HEK293 (cell line): ENCODE measurements around the gene MYBPH.

Experiments used
- CTCF ChIA-PET: fragments of 350-600 bp; formaldehyde crosslinking; extraction: SDS; loops from one replicate; lab custom pipeline; 2021; ENCODE audit warnings: antibody characterized with exemption; lab: Yijun Ruan, JAX
- POLR2A ChIA-PET: fragments of 300-600 bp; formaldehyde crosslinking; extraction: SDS; loops from one replicate; lab custom pipeline; 2020; ENCODE audit warnings: antibody characterized with exemption, inconsistent platforms; lab: Yijun Ruan, JAX
- H3K27ac ChIP-seq: fragments of 200-500 bp; sonication (Bioruptor generic); 2 replicates; pipeline ENCODE4 v1.5.1; 2014; ENCODE audit warnings: low read depth, low read length, control low read depth, inconsistent platforms; ENCODE audit errors: extremely low read depth
- H3K36me3 ChIP-seq, 2 experiments: fragments of 200-500 bp in 1 of 2; sonication (Bioruptor generic) in 1 of 2; 1 replicate in 1 of 2; 2 replicates in 1 of 2; pipeline ENCODE4 v1.5.1; 2014 to 2017; ENCODE audit warnings: inconsistent platforms in 2 of 2, low read length in 2 of 2; ENCODE audit not compliant: control insufficient read depth in 2 of 2, insufficient read depth in 1 of 2
- H3K4me1 ChIP-seq: fragments of 200-500 bp; sonication (Bioruptor generic); 2 replicates; pipeline ENCODE4 v1.5.1; 2014; ENCODE audit warnings: mild to moderate bottlenecking, low read length, inconsistent platforms; ENCODE audit not compliant: control insufficient read depth, insufficient read depth
- H3K4me3 ChIP-seq: 2 replicates; pipeline ENCODE4 v1.5.1; 2011; ENCODE audit warnings: low read depth, mild to moderate bottlenecking, control low read depth, low read length, moderate library complexity
- H3K9me3 ChIP-seq: fragments of 200-500 bp; sonication (Bioruptor generic); 2 replicates; pipeline ENCODE4 v1.5.1; 2014; ENCODE audit warnings: low read depth, low read length, inconsistent platforms; ENCODE audit not compliant: control insufficient read depth, insufficient read depth
- KLF10 ChIP-seq: fragments of 450-650 bp; IDR thresholded peaks from 2 replicates; pipeline ENCODE4 v1.5.1; 2018; ENCODE audit warnings: missing biosample characterization, mild to moderate bottlenecking, missing genetic modification characterization
- KLF9 ChIP-seq: fragments of 450-650 bp; formaldehyde crosslinking; IDR thresholded peaks from 2 replicates; pipeline ENCODE4 v1.5.1; 2016; ENCODE audit warnings: missing biosample characterization, missing genetic modification characterization, low read depth
- REPIN1 ChIP-seq: fragments of 450-650 bp; formaldehyde crosslinking; IDR thresholded peaks from 2 replicates; pipeline ENCODE4 v1.5.1; 2017; ENCODE audit warnings: missing biosample characterization, missing genetic modification characterization, low read depth
- SCRT1 ChIP-seq: fragments of 450-650 bp; formaldehyde crosslinking; IDR thresholded peaks from 2 replicates; pipeline ENCODE4 v1.5.1; 2016; ENCODE audit warnings: missing biosample characterization, missing genetic modification characterization, borderline replicate concordance
- YY2 ChIP-seq: fragments of 450-650 bp; formaldehyde crosslinking; IDR thresholded peaks from 2 replicates; pipeline ENCODE4 v1.5.1; 2016; ENCODE audit warnings: missing biosample characterization, missing genetic modification characterization
- ZBTB49 ChIP-seq: fragments of 450-650 bp; formaldehyde crosslinking; IDR thresholded peaks from 2 replicates; pipeline ENCODE4 v1.5.1; 2016; ENCODE audit warnings: missing biosample characterization, missing genetic modification characterization, low read depth
- ZBTB6 ChIP-seq: fragments of 450-650 bp; formaldehyde crosslinking; IDR thresholded peaks from 2 replicates; pipeline ENCODE4 v1.5.1; 2017; ENCODE audit warnings: missing biosample characterization, missing genetic modification characterization
- ZFHX2 ChIP-seq: fragments of 450-650 bp; formaldehyde crosslinking; conservative IDR thresholded peaks from 2 replicates; pipeline ENCODE4 v1.5.1; 2016; ENCODE audit warnings: missing biosample characterization, missing genetic modification characterization
- ZIC2 ChIP-seq: fragments of 450-650 bp; formaldehyde crosslinking; IDR thresholded peaks from 2 replicates; pipeline ENCODE4 v1.5.1; 2016; ENCODE audit warnings: missing biosample characterization, missing genetic modification characterization
- ZNF10 ChIP-seq: fragments of 450-650 bp; formaldehyde crosslinking; IDR thresholded peaks from 2 replicates; pipeline ENCODE4 v1.5.1; 2017; ENCODE audit warnings: missing biosample characterization, missing genetic modification characterization
- ZNF114 ChIP-seq: fragments of 450-650 bp; formaldehyde crosslinking; IDR thresholded peaks from 2 replicates; pipeline ENCODE4 v1.5.0; 2017; ENCODE audit warnings: missing biosample characterization, missing genetic modification characterization
- ZNF175 ChIP-seq: fragments of 450-650 bp; formaldehyde crosslinking; IDR thresholded peaks from 2 replicates; pipeline ENCODE4 v1.5.1; 2016; ENCODE audit warnings: missing biosample characterization, missing genetic modification characterization
- ZNF24 ChIP-seq: fragments of 450-650 bp; formaldehyde crosslinking; IDR thresholded peaks from 2 replicates; pipeline ENCODE4 v1.5.1; 2016; ENCODE audit warnings: missing biosample characterization, missing genetic modification characterization
- ZNF248 ChIP-seq: fragments of 450-650 bp; formaldehyde crosslinking; IDR thresholded peaks from 2 replicates; pipeline ENCODE4 v1.5.1; 2017; ENCODE audit warnings: missing biosample characterization, missing genetic modification characterization
- ZNF274 ChIP-seq, 2 experiments: fragments of 200-500 bp in 1 of 2; fragments of 450-650 bp in 1 of 2; sonication (Bioruptor generic) in 1 of 2; formaldehyde crosslinking in 1 of 2; IDR thresholded peaks; 2 replicates each; pipeline versions ENCODE4 v1.5.1 to v1.6.1; 2014 to 2016; ENCODE audit warnings: borderline replicate concordance in 1 of 2, inconsistent platforms in 1 of 2, low read length in 1 of 2, missing biosample characterization in 1 of 2, missing genetic modification characterization in 1 of 2
- ZNF292 ChIP-seq: fragments of 450-650 bp; formaldehyde crosslinking; IDR thresholded peaks from 2 replicates; pipeline ENCODE4 v1.5.1; 2016; ENCODE audit warnings: low read depth, missing biosample characterization, missing genetic modification characterization, borderline replicate concordance
- ZNF521 ChIP-seq: fragments of 450-650 bp; formaldehyde crosslinking; IDR thresholded peaks from 2 replicates; pipeline ENCODE4 v1.5.1; 2017; ENCODE audit warnings: missing biosample characterization, mild to moderate bottlenecking, missing genetic modification characterization
- ZNF544 ChIP-seq: fragments of 450-650 bp; formaldehyde crosslinking; IDR thresholded peaks from 2 replicates; pipeline ENCODE4 v1.5.0; 2017; ENCODE audit warnings: missing biosample characterization, missing genetic modification characterization
- ZNF555 ChIP-seq: fragments of 450-650 bp; formaldehyde crosslinking; conservative IDR thresholded peaks from 2 replicates; pipeline ENCODE4 v1.5.1; 2017; ENCODE audit warnings: missing biosample characterization, mild to moderate bottlenecking, missing genetic modification characterization, inconsistent platforms
- ZNF561 ChIP-seq: fragments of 450-650 bp; IDR thresholded peaks from 2 replicates; pipeline ENCODE4 v1.5.1; 2018; ENCODE audit warnings: missing biosample characterization, missing genetic modification characterization, borderline replicate concordance
- ZNF610 ChIP-seq: fragments of 450-650 bp; formaldehyde crosslinking; IDR thresholded peaks from 2 replicates; pipeline ENCODE4 v1.5.1; 2016; ENCODE audit warnings: missing biosample characterization, missing genetic modification characterization, borderline replicate concordance
- ZNF623 ChIP-seq: fragments of 450-650 bp; formaldehyde crosslinking; IDR thresholded peaks from 2 replicates; pipeline ENCODE4 v1.5.1; 2016; ENCODE audit warnings: missing biosample characterization, missing genetic modification characterization
- ZNF701 ChIP-seq: fragments of 450-650 bp; formaldehyde crosslinking; IDR thresholded peaks from 2 replicates; pipeline ENCODE4 v1.5.1; 2016; ENCODE audit warnings: missing biosample characterization, missing genetic modification characterization
- TF ChIP-seq, protein P1 (sequence below): fragments of 450-650 bp; formaldehyde crosslinking; IDR thresholded peaks from 2 replicates; pipeline ENCODE4 v1.5.1; 2017; ENCODE audit warnings: missing biosample characterization, missing genetic modification characterization
- TF ChIP-seq, protein P2 (sequence below): fragments of 450-650 bp; formaldehyde crosslinking; IDR thresholded peaks from 2 replicates; pipeline ENCODE4 v1.5.1; 2016; ENCODE audit warnings: missing biosample characterization, missing genetic modification characterization

The MYBPH gene

GRCh38 chr1:203204756-203205155 is 29.1 kb upstream of the MYBPH start (continued):
- TF ChIP-seq ZBTB49 (tag by site-specific recombination) (no peak), ZNF521 (tag by site-specific recombination) (no peak), ZNF610 (tag by site-specific recombination) (no peak), ZIC2 (tag by site-specific recombination) (no peak), ZNF561 (no peak), ZNF623 (tag by site-specific recombination) (no peak), ZNF701 (tag by site-specific recombination) (no peak), YY2 (no peak), ZNF24 (tag by site-specific recombination) (no peak)
- TF ChIP-seq, protein P1, sequence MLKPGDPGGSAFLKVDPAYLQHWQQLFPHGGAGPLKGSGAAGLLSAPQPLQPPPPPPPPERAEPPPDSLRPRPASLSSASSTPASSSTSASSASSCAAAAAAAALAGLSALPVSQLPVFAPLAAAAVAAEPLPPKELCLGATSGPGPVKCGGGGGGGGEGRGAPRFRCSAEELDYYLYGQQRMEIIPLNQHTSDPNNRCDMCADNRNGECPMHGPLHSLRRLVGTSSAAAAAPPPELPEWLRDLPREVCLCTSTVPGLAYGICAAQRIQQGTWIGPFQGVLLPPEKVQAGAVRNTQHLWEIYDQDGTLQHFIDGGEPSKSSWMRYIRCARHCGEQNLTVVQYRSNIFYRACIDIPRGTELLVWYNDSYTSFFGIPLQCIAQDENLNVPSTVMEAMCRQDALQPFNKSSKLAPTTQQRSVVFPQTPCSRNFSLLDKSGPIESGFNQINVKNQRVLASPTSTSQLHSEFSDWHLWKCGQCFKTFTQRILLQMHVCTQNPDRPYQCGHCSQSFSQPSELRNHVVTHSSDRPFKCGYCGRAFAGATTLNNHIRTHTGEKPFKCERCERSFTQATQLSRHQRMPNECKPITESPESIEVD = no peak

- Histone ChIP-seq H3K9me3 (no peaks in the 10 kb centered on the region), H3K4me3 (no peak overlapping the region), H3K27ac (no peak overlapping the region), H3K36me3 (no peaks in the 10 kb centered on the region), H3K4me1 (no peaks in the 10 kb centered on the region)
- CTCF ChIA-PET = interaction anchor here (0.6 to 2.3 kb wide), 7 partner anchors 13 to 163 kb away, joined by 3 to 10 read pairs (median 6); no protein-coding TSS in a partner anchor
- POLR2A ChIA-PET = no interaction called here
- TF ChIP-seq ZFHX2 (0 out of 2 replicates have a peak, but pooled peaks have one; percentile 9), ZNF274 (IDR thresholded peaks at IDR 0.05; ENCODE audit: low read length) (no peak), ZNF274 (tag by site-specific recombination; IDR thresholded peaks at IDR 0.05; ENCODE audit: borderline replicate concordance) (no peak)
These were observed 27.0 kb upstream of the MYBPH start for GRCh38 chr1:203202431-203203245.

- H3K9me3 ChIP-seq = no peaks in the 10 kb centered on the region
- no peaks in the 10 kb centered on the region for H3K36me3 ChIP-seq
- no peak overlapping the region for H3K4me3 ChIP-seq
- no peaks in the 10 kb centered on the region for H3K4me1 ChIP-seq
- CTCF ChIA-PET = interaction anchor here (0.6 to 2.3 kb wide), 4 partner anchors 14 to 84 kb away, joined by 3 to 6 read pairs (median 4); no protein-coding TSS in a partner anchor
- POLR2A ChIA-PET = no interaction called here
- no peak overlapping the region for H3K27ac ChIP-seq
- TF ChIP-seq ZNF555 (tag by site-specific recombination) (no peak), REPIN1 (no peak), ZNF248 (tag by site-specific recombination) (no peak), ZBTB6 (no peak), ZNF114 (tag by site-specific recombination) (no peak), ZNF175 (tag by site-specific recombination) (no peak), ZNF292 (no peak), SCRT1 (tag by site-specific recombination) (no peak), KLF9 (tag by site-specific recombination) (no peak), KLF10 (tag by site-specific recombination) (no peak), ZNF10 (no peak), ZNF544 (tag by site-specific recombination) (no peak)
- TF ChIP-seq, protein P2, sequence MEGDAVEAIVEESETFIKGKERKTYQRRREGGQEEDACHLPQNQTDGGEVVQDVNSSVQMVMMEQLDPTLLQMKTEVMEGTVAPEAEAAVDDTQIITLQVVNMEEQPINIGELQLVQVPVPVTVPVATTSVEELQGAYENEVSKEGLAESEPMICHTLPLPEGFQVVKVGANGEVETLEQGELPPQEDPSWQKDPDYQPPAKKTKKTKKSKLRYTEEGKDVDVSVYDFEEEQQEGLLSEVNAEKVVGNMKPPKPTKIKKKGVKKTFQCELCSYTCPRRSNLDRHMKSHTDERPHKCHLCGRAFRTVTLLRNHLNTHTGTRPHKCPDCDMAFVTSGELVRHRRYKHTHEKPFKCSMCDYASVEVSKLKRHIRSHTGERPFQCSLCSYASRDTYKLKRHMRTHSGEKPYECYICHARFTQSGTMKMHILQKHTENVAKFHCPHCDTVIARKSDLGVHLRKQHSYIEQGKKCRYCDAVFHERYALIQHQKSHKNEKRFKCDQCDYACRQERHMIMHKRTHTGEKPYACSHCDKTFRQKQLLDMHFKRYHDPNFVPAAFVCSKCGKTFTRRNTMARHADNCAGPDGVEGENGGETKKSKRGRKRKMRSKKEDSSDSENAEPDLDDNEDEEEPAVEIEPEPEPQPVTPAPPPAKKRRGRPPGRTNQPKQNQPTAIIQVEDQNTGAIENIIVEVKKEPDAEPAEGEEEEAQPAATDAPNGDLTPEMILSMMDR (tag by site-specific recombination) = no peak
These were observed 26.0 kb upstream of the MYBPH start for GRCh38 chr1:203201516-203202205.
